ENCODE results near the gene EXTL2.

DNA sequence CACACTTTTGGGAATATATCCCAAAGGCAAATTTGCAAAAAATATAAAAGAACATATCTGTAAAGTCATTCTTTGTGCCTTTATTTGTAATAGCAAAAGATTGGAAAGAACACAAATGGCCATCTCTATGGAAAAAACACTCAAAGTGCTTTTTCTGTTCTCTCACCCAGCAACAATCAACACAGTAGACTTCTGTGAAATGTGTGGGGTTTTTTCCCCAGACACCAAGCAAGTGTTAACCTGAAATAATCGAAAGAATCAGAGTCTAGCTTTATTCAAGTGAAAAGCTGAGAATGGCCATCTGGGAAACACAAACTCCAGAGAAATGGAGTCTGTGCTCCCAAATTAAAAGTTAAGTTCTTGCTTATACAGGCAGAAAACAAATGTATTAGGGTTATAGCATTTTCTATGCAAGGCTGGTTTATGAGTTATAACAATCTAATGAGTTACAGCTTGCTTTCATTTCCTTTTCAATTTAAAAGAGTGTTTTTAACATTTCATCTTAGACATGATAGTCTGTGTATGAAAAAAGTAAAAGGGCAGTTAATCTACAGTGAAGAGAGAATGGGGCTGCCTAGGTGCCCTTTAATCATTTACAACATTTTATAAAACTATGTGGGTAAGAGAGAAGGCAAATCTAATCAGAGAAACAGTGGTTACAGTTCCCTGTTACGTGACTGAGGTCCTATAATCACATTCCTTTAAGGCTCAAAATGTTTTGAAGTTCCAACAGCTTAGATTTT lies 47.8 kb upstream of the EXTL2 start:
- TF ChIP-seq, protein P1, sequence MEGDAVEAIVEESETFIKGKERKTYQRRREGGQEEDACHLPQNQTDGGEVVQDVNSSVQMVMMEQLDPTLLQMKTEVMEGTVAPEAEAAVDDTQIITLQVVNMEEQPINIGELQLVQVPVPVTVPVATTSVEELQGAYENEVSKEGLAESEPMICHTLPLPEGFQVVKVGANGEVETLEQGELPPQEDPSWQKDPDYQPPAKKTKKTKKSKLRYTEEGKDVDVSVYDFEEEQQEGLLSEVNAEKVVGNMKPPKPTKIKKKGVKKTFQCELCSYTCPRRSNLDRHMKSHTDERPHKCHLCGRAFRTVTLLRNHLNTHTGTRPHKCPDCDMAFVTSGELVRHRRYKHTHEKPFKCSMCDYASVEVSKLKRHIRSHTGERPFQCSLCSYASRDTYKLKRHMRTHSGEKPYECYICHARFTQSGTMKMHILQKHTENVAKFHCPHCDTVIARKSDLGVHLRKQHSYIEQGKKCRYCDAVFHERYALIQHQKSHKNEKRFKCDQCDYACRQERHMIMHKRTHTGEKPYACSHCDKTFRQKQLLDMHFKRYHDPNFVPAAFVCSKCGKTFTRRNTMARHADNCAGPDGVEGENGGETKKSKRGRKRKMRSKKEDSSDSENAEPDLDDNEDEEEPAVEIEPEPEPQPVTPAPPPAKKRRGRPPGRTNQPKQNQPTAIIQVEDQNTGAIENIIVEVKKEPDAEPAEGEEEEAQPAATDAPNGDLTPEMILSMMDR (IDR thresholded peaks at IDR 0.05), result no peak
- TF ChIP-seq POLR2AphosphoS5 (IDR thresholded peaks at IDR 0.05; ENCODE audit: low read depth, low read length) (no peak), SIN3A (IDR thresholded peaks at IDR 0.05; ENCODE audit: borderline replicate concordance, insufficient read depth, low read depth, low read length) (no peak)
- TF ChIP-seq, protein P2, sequence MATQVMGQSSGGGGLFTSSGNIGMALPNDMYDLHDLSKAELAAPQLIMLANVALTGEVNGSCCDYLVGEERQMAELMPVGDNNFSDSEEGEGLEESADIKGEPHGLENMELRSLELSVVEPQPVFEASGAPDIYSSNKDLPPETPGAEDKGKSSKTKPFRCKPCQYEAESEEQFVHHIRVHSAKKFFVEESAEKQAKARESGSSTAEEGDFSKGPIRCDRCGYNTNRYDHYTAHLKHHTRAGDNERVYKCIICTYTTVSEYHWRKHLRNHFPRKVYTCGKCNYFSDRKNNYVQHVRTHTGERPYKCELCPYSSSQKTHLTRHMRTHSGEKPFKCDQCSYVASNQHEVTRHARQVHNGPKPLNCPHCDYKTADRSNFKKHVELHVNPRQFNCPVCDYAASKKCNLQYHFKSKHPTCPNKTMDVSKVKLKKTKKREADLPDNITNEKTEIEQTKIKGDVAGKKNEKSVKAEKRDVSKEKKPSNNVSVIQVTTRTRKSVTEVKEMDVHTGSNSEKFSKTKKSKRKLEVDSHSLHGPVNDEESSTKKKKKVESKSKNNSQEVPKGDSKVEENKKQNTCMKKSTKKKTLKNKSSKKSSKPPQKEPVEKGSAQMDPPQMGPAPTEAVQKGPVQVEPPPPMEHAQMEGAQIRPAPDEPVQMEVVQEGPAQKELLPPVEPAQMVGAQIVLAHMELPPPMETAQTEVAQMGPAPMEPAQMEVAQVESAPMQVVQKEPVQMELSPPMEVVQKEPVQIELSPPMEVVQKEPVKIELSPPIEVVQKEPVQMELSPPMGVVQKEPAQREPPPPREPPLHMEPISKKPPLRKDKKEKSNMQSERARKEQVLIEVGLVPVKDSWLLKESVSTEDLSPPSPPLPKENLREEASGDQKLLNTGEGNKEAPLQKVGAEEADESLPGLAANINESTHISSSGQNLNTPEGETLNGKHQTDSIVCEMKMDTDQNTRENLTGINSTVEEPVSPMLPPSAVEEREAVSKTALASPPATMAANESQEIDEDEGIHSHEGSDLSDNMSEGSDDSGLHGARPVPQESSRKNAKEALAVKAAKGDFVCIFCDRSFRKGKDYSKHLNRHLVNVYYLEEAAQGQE (IDR thresholded peaks at IDR 0.05; ENCODE audit: insufficient read depth in 1 of 2, low read depth in 2 of 2, low read length in 1 of 2), result no peak

Measured in Panc1 (cell line).